Measurements from ENCODE around the gene PPP1R9A.

Gene PPP1R9A

DNA sequence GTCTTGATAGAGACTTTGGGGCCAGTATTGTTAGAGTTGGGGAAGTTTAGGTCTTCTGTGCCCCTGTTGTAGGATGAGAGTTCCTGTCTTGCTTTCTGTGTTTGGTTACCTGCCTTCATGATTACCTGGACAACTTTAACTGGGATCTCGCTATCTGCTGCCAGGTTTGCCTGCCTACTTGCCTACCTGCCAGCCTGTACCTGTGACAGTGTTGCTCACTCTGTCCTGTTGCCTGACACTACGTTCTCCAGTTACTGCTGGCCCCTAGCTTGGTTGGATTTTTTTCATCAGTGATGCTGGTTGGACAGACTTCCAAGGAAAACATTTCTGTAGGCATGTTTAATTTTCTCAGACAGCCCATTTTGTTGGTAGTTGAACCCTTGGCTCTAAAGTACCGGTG, 48.4 kb downstream of the PPP1R9A start:
- DNase-seq (ENCODE audit: low read depth), result no peak
- Histone ChIP-seq H3K27me3 (replicated peaks; ENCODE audit: control insufficient read depth, insufficient read depth, low read length) (no peaks in the 10 kb centered on the region), H3K9me3 (ENCODE audit: control insufficient read depth, low read length) (no peaks in the 10 kb centered on the region), H3K9ac (ENCODE audit: low read length) (no peak overlapping the region), H3K4me1 (ENCODE audit: control insufficient read depth, insufficient read depth, low read length) (no peaks in the 10 kb centered on the region), H3K4me3 (ENCODE audit: low read length) (no peak overlapping the region), H3K36me3 (ENCODE audit: control insufficient read depth, insufficient read depth, low read length, severe bottlenecking) (no peaks in the 10 kb centered on the region)

DNA sequence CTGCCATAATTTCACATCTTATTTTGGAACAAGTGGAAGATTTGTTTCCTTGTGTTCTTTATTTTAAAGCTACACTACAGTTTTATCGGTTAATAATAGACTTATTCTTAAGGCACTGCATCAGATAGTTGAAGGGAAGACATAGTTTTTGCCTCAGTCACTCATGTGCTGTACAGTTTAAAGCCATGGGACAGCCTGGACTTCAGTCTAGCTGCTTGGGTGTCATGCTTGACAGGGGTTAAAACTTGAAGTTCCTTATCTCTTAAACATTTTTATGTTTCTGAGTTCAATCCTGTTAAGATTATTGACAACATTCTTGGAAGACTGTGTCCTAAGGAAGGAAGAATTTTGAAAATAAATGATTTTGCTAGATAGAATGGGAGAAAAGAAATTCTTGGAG, 49.7 kb downstream of the PPP1R9A start:
- no peak for DNase-seq (ENCODE audit: low read depth)
- Histone ChIP-seq H3K27me3 (replicated peaks; ENCODE audit: control insufficient read depth, insufficient read depth, low read length) (no peaks in the 10 kb centered on the region), H3K9me3 (ENCODE audit: control insufficient read depth, low read length) (no peaks in the 10 kb centered on the region), H3K4me3 (ENCODE audit: low read length) (no peak overlapping the region), H3K9ac (ENCODE audit: low read length) (no peak overlapping the region), H3K36me3 (ENCODE audit: control insufficient read depth, insufficient read depth, low read length, severe bottlenecking) (no peaks in the 10 kb centered on the region), H3K4me1 (ENCODE audit: control insufficient read depth, insufficient read depth, low read length) (no peaks in the 10 kb centered on the region)

DNA sequence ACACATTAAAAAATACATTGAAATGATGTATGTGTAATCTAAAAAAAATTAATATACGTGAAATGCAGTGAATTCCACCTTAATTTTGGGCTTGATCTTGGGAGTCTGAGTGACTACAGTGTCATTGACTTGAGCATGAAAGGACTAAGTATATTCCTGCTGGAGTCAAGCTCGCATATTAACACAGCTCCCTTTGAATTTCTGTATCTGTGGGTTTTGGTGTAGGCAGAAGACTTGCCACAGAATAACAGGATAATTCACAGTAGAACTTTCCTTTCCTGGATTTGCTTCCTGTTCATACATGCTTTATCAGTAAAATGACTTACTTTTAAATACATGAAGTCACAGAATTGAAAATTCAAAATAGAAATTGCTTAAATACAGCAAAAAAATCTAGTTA, 55.3 kb downstream of the PPP1R9A start:
- no peaks in the 10 kb centered on the region for H3K4me1 ChIP-seq (ENCODE audit: control insufficient read depth, insufficient read depth, low read length)
- no peak for DNase-seq (ENCODE audit: low read depth)
- H3K9ac ChIP-seq (ENCODE audit: low read length), result no peak overlapping the region
- no peak overlapping the region for H3K4me3 ChIP-seq (ENCODE audit: low read length)
- H3K36me3 ChIP-seq (ENCODE audit: control insufficient read depth, insufficient read depth, low read length, severe bottlenecking), result no peaks in the 10 kb centered on the region
- H3K27me3 ChIP-seq (replicated peaks; ENCODE audit: control insufficient read depth, insufficient read depth, low read length), result no peaks in the 10 kb centered on the region
- H3K9me3 ChIP-seq (ENCODE audit: control insufficient read depth, low read length), result peaks cover 5% of the 10 kb centered on the region

DNA sequence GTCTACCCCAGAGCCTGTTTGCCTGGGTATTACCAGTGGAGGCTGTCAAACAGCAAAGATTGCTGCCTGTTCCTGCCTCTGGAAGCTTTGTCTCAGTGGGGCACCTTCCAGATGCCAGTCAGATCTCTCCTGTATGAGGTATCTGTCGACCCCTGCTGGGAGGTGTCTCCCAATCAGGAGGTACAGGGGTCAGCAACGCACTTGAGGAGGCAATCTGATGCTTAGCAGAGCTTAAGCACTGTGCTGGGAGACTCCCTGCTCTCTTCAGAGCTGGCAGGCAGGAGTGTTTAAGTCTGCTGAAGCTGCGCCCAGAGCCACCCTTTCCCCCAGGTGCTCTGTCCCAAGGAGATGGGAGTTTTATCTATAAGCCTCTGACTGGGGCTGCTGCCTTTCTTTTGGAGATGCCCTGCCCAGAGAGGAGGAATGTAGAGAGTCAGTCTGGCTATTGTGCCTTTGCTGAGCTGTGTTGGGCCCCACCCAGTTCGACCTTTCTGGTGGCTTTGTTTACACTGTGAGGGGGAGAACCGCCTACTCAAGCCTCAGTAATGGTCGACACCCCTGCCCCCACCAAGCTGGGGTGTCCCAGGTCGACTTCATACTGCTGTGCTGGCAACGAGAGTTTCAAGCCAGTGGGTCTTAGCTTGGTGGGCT, 62.2 kb downstream of the PPP1R9A start:
- H3K27me3 ChIP-seq (replicated peaks; ENCODE audit: control insufficient read depth, insufficient read depth, low read length), result no peaks in the 10 kb centered on the region
- no peak overlapping the region for H3K9ac ChIP-seq (ENCODE audit: low read length)
- H3K4me1 ChIP-seq (ENCODE audit: control insufficient read depth, insufficient read depth, low read length), result peaks cover 32% of the 10 kb centered on the region
- peaks cover 5% of the 10 kb centered on the region for H3K9me3 ChIP-seq (ENCODE audit: control insufficient read depth, low read length)
- DNase-seq (ENCODE audit: low read depth), result no peak
- H3K4me3 ChIP-seq (ENCODE audit: low read length), result no peak overlapping the region
- no peaks in the 10 kb centered on the region for H3K36me3 ChIP-seq (ENCODE audit: control insufficient read depth, insufficient read depth, low read length, severe bottlenecking)

DNA sequence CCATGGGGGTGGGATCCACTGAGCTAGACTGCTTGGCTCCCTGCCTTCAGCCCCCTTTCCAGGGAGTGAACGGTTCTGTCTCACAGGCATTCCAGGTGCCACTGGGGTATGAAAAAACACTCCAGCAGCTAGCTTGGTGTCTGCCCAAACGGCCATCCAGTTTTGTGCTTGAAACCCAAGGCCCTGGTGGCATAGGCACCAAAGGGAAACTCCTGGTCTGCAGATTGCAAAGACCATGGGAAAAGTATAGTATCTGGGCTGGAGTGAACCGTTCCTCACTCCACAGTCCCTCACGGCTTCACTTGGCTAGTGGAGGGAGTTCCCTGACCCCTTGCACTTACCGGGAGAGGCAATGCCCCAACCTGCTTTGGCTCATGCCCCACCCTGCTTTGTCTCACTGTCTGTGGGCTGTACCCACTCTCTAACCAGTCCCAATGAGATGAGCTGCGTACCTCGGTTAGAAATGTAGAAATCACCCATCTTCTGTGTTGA, 62.7 kb downstream of the PPP1R9A start:
- H3K27me3 ChIP-seq (replicated peaks; ENCODE audit: control insufficient read depth, insufficient read depth, low read length), result no peaks in the 10 kb centered on the region
- H3K9ac ChIP-seq (ENCODE audit: low read length), result no peak overlapping the region
- H3K4me1 ChIP-seq (ENCODE audit: control insufficient read depth, insufficient read depth, low read length), result peaks cover 35% of the 10 kb centered on the region
- no peak overlapping the region for H3K4me3 ChIP-seq (ENCODE audit: low read length)
- no peaks in the 10 kb centered on the region for H3K36me3 ChIP-seq (ENCODE audit: control insufficient read depth, insufficient read depth, low read length, severe bottlenecking)
- no peak for DNase-seq (ENCODE audit: low read depth)
- peaks cover 4% of the 10 kb centered on the region for H3K9me3 ChIP-seq (ENCODE audit: control insufficient read depth, low read length)

DNA sequence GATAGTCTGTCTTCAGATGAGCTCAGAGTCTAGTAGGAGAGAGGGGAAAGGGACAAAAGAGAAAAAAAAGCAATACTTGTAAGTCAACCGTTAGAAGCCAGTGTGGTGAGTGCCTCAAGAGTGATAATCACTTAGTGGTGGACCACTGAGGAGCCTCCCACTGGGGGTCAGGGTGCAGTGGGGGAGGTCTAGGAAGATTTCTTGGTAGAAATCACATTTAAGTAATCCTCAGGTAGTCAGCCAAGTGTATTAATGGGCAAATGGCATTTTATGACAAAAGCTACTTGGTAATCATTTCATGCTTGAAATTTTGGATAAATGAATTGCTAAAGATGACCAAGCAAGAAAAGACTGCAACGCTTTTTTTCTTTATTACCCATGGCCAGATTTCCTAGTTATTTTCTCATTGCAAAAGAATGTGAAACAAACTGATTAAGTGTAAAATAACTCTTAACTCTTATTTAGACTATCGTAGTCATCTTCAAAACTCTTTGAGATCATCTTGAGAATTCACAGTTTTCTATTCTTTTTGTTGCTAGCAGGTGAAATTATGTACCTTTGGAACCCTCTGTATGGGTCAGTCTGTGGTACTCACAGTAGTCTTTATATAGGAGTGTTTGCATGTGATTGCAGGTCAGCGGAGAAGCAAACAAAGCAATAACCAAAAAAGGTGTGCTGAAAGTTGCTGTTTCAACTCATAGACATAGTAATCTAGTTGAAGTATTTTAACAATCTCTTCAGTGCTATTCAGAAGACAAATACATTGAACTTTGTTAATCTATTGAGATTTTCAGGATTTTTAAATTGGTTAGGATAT, 63.9 kb downstream of the PPP1R9A start:
- Histone ChIP-seq H3K4me1 (ENCODE audit: control insufficient read depth, insufficient read depth, low read length) (peaks cover 44% of the 10 kb centered on the region), H3K36me3 (ENCODE audit: control insufficient read depth, insufficient read depth, low read length, severe bottlenecking) (no peaks in the 10 kb centered on the region), H3K9me3 (ENCODE audit: control insufficient read depth, low read length) (no peaks in the 10 kb centered on the region), H3K9ac (ENCODE audit: low read length) (peak overlapping the region; percentile 52), H3K27me3 (replicated peaks; ENCODE audit: control insufficient read depth, insufficient read depth, low read length) (no peaks in the 10 kb centered on the region), H3K4me3 (ENCODE audit: low read length) (peak overlapping the region; percentile 39)
- peak; percentile 22 for DNase-seq (ENCODE audit: low read depth)

DNA sequence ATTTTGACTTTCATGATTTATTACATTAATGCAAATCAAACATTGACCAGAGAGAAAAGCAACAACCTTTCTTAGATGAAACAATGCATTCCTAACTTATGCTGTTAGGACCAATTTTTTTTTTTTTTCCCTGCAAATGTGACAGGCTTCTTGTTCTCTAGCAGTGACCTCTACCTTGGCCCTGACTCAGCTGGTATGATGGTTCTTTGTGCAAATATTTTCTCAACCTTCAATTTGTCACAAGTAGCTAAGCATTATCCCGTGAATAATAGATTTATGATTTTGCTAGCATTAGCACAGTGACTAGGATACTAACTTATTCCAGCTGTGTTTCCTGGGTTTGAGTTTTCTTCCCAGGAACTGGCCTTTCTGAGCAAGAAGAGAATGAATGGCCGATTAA, 64.9 kb downstream of the PPP1R9A start:
- Histone ChIP-seq H3K27me3 (replicated peaks; ENCODE audit: control insufficient read depth, insufficient read depth, low read length) (no peaks in the 10 kb centered on the region), H3K9me3 (ENCODE audit: control insufficient read depth, low read length) (no peaks in the 10 kb centered on the region), H3K36me3 (ENCODE audit: control insufficient read depth, insufficient read depth, low read length, severe bottlenecking) (no peaks in the 10 kb centered on the region), H3K4me3 (ENCODE audit: low read length) (no peak overlapping the region), H3K9ac (ENCODE audit: low read length) (peak overlapping the region; percentile 52), H3K4me1 (ENCODE audit: control insufficient read depth, insufficient read depth, low read length) (peaks cover 44% of the 10 kb centered on the region)
- peak; percentile 2 for DNase-seq (ENCODE audit: low read depth)

DNA sequence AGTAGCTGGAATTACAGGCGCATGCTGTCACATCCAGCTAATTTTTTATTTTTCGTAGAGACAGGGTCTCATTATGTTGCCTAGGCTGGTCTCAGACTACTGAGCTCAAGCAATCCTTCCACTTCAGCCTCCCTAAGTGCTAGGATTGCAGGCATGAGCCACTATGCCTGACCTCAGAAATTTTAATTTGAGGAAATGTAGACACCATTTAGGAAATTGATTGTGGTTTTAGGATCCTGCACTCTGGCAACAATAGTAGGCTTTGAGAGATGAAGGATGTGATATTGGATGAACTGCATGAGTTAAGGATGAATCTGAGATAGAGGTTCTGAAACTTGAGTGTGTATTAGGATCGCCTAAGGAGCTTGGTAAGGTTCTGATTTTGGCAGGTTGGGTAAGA, 66.5 kb downstream of the PPP1R9A start:
- no peaks in the 10 kb centered on the region for H3K36me3 ChIP-seq (ENCODE audit: control insufficient read depth, insufficient read depth, low read length, severe bottlenecking)
- DNase-seq (ENCODE audit: low read depth), result no peak
- no peak overlapping the region for H3K9ac ChIP-seq (ENCODE audit: low read length)
- H3K9me3 ChIP-seq (ENCODE audit: control insufficient read depth, low read length), result no peaks in the 10 kb centered on the region
- peaks cover 44% of the 10 kb centered on the region for H3K4me1 ChIP-seq (ENCODE audit: control insufficient read depth, insufficient read depth, low read length)
- no peak overlapping the region for H3K4me3 ChIP-seq (ENCODE audit: low read length)
- no peaks in the 10 kb centered on the region for H3K27me3 ChIP-seq (replicated peaks; ENCODE audit: control insufficient read depth, insufficient read depth, low read length)

DNA sequence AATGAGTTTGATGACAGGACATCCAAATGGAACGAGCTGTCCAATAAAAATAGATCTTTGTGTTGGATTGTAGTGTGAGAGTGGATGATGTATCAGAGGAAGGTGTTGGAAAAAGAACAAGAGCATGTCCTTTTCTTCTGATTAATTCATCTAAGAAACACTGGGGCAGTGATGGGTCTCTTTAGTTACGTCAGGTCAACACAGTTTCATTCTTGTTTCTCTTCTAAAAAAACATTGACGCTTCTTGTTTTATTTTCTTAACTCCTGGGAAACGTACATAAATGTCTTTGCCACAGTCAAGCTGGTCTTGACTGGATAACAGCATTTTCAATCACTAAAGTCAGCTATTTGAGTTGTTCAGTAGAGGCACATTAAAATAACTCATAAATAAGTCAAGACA, 67.0 kb downstream of the PPP1R9A start:
- H3K9me3 ChIP-seq (ENCODE audit: control insufficient read depth, low read length), result no peaks in the 10 kb centered on the region

DNA sequence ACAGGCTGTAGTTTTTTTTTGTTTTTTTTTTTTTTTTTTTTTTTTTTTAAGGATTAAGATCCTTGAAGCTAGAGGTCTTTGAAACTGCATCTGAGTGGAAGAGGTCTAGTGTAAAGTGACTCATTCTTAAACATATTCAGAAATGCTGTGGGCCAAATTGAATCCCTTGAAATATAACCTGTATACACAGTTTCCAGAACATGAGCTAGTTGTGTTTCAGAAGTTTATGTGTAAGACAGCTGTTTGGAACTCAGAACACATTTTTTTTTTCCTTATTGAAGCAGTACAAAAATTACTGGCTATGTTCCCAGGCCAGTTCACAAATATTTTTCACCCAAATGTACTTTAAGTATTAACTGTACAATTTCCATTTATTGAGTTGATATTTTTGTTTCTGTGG, 67.9 kb downstream of the PPP1R9A start:
- DNase-seq (ENCODE audit: low read depth), result peak; percentile 30
- H3K4me3 ChIP-seq (ENCODE audit: low read length), result no peak overlapping the region
- H3K27me3 ChIP-seq (replicated peaks; ENCODE audit: control insufficient read depth, insufficient read depth, low read length), result no peaks in the 10 kb centered on the region
- peak overlapping the region; percentile 28 for H3K9ac ChIP-seq (ENCODE audit: low read length)
- H3K36me3 ChIP-seq (ENCODE audit: control insufficient read depth, insufficient read depth, low read length, severe bottlenecking), result no peaks in the 10 kb centered on the region
- H3K9me3 ChIP-seq (ENCODE audit: control insufficient read depth, low read length), result no peaks in the 10 kb centered on the region
- H3K4me1 ChIP-seq (ENCODE audit: control insufficient read depth, insufficient read depth, low read length), result peaks cover 35% of the 10 kb centered on the region

More for the DNA sequence above, 67.0 kb downstream of the PPP1R9A start:
- no peaks in the 10 kb centered on the region for H3K36me3 ChIP-seq (ENCODE audit: control insufficient read depth, insufficient read depth, low read length, severe bottlenecking)
- no peak for DNase-seq (ENCODE audit: low read depth)
- H3K4me1 ChIP-seq (ENCODE audit: control insufficient read depth, insufficient read depth, low read length), result peaks cover 44% of the 10 kb centered on the region
- no peaks in the 10 kb centered on the region for H3K27me3 ChIP-seq (replicated peaks; ENCODE audit: control insufficient read depth, insufficient read depth, low read length)
- H3K4me3 ChIP-seq (ENCODE audit: low read length), result no peak overlapping the region
- no peak overlapping the region for H3K9ac ChIP-seq (ENCODE audit: low read length)

DNA sequence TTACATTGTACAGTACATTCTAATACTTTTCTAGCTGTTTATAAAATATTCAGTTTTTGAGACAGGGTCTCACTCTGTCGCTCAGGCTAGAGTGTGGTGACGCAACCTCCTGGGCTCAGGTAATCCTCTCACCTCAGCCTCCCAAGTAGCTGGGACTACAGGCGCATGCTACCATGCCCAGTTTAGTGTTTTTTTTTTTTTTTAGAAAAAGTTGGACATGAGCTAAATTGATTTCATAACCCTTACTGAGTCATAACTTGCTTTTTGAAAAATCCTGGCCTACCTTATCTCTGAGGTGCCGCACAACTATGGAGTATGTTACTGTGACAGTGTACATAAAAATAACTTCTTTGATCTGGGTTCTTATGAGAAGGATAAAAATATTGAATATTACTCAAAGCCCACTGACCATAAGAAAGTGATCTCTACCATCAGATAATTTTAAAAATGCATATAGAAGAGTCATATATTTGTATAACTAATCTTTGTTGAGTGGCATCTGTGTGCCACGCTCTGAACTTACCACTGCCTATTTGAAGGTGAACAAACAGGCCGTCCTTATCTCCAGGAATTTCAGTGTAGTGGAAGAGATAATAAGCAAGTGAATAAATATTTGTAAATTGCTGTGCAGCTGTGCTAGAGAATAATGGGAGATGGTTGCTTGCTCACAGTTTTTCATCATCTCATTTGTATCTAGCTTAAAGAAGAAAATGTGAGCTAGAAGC, 73.2 kb downstream of the PPP1R9A start:
- no peak overlapping the region for H3K4me3 ChIP-seq (ENCODE audit: low read length)
- H3K9ac ChIP-seq (ENCODE audit: low read length), result no peak overlapping the region
- no peak for DNase-seq (ENCODE audit: low read depth)
- no peaks in the 10 kb centered on the region for H3K9me3 ChIP-seq (ENCODE audit: control insufficient read depth, low read length)
- H3K4me1 ChIP-seq (ENCODE audit: control insufficient read depth, insufficient read depth, low read length), result peaks cover 4% of the 10 kb centered on the region
- no peaks in the 10 kb centered on the region for H3K27me3 ChIP-seq (replicated peaks; ENCODE audit: control insufficient read depth, insufficient read depth, low read length)
- no peaks in the 10 kb centered on the region for H3K36me3 ChIP-seq (ENCODE audit: control insufficient read depth, insufficient read depth, low read length, severe bottlenecking)
